Measurements from ENCODE around the gene FKBP1A.
A peak's percentile ranks its signal among the peaks of the same experiment; 100 is the strongest.

FKBP1A gene

DNA sequence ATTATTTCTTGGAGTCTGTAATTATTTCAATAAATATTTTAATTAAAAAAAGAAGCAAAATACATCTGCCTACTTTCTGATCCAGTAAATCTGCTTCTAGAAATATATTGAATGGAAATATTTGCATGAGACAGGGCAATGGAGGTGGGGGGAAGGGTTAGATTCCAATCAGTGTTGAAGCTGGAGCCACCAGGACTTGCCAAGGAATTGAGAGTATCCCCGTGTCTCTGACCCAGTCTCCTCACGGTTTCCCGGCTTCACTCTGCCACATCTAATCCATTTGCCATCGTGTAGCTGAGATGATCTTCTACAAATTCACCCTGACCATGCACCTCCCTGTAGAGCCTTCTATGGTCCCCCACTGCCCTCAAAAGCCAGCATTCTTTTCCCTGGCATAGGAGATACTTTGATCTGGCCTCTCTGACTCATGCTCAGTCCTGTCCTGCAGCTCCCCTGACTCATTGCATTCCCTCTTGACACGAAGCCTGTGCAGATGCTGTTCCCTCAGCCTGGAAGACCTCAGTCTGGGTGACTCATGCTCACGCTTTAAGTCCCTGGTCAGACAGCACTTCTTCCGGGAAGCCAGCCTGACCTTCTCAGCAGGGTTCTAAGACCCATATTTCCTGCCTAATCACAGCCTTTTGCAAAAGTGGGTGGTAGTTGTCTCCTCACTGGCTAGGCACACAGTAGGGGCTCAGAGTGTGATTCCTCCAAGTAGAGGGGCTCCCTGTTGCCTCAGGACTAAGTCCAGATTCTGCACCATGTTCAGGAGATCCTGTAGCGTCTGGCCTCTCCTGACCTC, 23.0 kb upstream of the FKBP1A start:
- H3K4me3 ChIP-seq (replicated peaks; ENCODE audit: insufficient read depth, low read length), result no peak overlapping the region

GRCh38 chr20:1414982-1415381, 22.1 kb upstream of the FKBP1A start:
- no peak overlapping the region for H3K27ac ChIP-seq (replicated peaks)
- no peak overlapping the region for H3K4me3 ChIP-seq (replicated peaks; ENCODE audit: insufficient read depth, low read length)
- TF ChIP-seq CTCF (IDR thresholded peaks at IDR 0.05; ENCODE audit: insufficient read depth, low read length) (no peak), GABPA (IDR thresholded peaks at IDR 0.05; ENCODE audit: low read depth) (no peak), POLR2AphosphoS5 (IDR thresholded peaks at IDR 0.05; ENCODE audit: low read depth) (no peak), SPI1 (IDR thresholded peaks at IDR 0.05; ENCODE audit: borderline replicate concordance, low read depth) (no peak)
- TF ChIP-seq, protein P1, sequence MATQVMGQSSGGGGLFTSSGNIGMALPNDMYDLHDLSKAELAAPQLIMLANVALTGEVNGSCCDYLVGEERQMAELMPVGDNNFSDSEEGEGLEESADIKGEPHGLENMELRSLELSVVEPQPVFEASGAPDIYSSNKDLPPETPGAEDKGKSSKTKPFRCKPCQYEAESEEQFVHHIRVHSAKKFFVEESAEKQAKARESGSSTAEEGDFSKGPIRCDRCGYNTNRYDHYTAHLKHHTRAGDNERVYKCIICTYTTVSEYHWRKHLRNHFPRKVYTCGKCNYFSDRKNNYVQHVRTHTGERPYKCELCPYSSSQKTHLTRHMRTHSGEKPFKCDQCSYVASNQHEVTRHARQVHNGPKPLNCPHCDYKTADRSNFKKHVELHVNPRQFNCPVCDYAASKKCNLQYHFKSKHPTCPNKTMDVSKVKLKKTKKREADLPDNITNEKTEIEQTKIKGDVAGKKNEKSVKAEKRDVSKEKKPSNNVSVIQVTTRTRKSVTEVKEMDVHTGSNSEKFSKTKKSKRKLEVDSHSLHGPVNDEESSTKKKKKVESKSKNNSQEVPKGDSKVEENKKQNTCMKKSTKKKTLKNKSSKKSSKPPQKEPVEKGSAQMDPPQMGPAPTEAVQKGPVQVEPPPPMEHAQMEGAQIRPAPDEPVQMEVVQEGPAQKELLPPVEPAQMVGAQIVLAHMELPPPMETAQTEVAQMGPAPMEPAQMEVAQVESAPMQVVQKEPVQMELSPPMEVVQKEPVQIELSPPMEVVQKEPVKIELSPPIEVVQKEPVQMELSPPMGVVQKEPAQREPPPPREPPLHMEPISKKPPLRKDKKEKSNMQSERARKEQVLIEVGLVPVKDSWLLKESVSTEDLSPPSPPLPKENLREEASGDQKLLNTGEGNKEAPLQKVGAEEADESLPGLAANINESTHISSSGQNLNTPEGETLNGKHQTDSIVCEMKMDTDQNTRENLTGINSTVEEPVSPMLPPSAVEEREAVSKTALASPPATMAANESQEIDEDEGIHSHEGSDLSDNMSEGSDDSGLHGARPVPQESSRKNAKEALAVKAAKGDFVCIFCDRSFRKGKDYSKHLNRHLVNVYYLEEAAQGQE (IDR thresholded peaks at IDR 0.05; ENCODE audit: insufficient replicate concordance, low read depth), result no peak
- DNase-seq (ENCODE audit: low read depth in 1 of 2, low spot score in 1 of 2), result no peak
- H3K27me3 ChIP-seq (ENCODE audit: insufficient read depth, poor library complexity, severe bottlenecking), result peaks cover 3% of the 10 kb centered on the region

More for the DNA sequence above, 23.0 kb upstream of the FKBP1A start:
- TF ChIP-seq POLR2AphosphoS5 (IDR thresholded peaks at IDR 0.05; ENCODE audit: low read depth), result no peak
- TF ChIP-seq GABPA (IDR thresholded peaks at IDR 0.05; ENCODE audit: low read depth), result no peak
- TF ChIP-seq, protein P1 (IDR thresholded peaks at IDR 0.05; ENCODE audit: insufficient replicate concordance, low read depth), result no peak
- no peak for TF ChIP-seq SPI1 (IDR thresholded peaks at IDR 0.05; ENCODE audit: borderline replicate concordance, low read depth)
- TF ChIP-seq CTCF (IDR thresholded peaks at IDR 0.05; ENCODE audit: insufficient read depth, low read length), result no peak
- peaks cover 3% of the 10 kb centered on the region for H3K27me3 ChIP-seq (ENCODE audit: insufficient read depth, poor library complexity, severe bottlenecking)
- DNase-seq (ENCODE audit: low read depth in 1 of 2, low spot score in 1 of 2), result no peak
- no peak overlapping the region for H3K27ac ChIP-seq (replicated peaks)

DNA sequence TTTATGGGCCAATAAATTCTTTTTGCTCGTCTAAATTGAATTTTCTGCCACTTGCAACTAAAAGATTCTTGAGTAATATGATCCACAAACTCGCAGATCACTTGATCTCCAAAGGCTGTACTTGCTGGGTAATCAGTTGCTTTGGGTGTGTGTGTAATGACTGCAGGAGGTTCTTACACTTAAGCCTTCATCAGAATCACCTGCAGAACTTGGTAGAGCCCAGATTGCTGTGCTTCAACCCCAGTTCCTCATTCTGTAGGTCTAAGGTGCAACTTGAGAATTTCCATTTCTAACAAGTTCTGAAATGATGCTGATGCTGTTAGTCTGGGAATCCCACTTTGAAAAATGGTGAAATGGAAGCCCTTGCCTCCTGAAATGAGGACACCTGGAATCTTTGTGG, 12.9 kb upstream of the FKBP1A start:
- no peak for TF ChIP-seq POLR2AphosphoS5 (IDR thresholded peaks at IDR 0.05; ENCODE audit: low read depth)
- no peak for TF ChIP-seq GABPA (IDR thresholded peaks at IDR 0.05; ENCODE audit: low read depth)
- peak; percentile 38 for TF ChIP-seq SPI1 (IDR thresholded peaks at IDR 0.05; ENCODE audit: borderline replicate concordance, low read depth)
- no peak overlapping the region for H3K27ac ChIP-seq (replicated peaks)
- no peaks in the 10 kb centered on the region for H3K27me3 ChIP-seq (ENCODE audit: insufficient read depth, poor library complexity, severe bottlenecking)
- DNase-seq (ENCODE audit: low read depth in 1 of 2, low spot score in 1 of 2), result no peak
- no peak overlapping the region for H3K4me3 ChIP-seq (replicated peaks; ENCODE audit: insufficient read depth, low read length)

DNA sequence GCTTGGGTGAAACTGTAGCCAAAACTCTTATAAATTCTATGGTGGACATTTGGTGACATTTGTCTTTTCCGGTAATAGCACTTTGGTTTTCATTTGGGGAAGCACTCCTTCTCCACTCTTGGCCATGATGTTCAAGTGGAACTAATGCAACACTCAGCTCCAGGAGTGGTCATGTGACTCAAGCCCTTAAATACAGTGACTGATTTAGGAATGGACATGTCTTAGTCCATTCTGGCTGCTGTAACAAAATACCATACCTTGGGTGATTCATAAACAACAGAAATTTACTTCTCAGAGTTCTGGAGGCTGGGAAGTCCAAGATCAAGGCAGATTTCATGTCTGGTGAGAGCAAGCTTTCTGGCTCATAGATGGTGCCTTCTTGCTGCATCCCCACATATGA, 10.8 kb upstream of the FKBP1A start:
- H3K27me3 ChIP-seq (ENCODE audit: insufficient read depth, poor library complexity, severe bottlenecking), result no peaks in the 10 kb centered on the region
- no peak overlapping the region for H3K27ac ChIP-seq (replicated peaks)
- TF ChIP-seq SPI1 (IDR thresholded peaks at IDR 0.05; ENCODE audit: borderline replicate concordance, low read depth) (no peak), GABPA (IDR thresholded peaks at IDR 0.05; ENCODE audit: low read depth) (no peak), POLR2AphosphoS5 (IDR thresholded peaks at IDR 0.05; ENCODE audit: low read depth) (no peak), CTCF (IDR thresholded peaks at IDR 0.05; ENCODE audit: insufficient read depth, low read length) (no peak)
- TF ChIP-seq, protein P1 (IDR thresholded peaks at IDR 0.05; ENCODE audit: insufficient replicate concordance, low read depth), result no peak
- H3K4me3 ChIP-seq (replicated peaks; ENCODE audit: insufficient read depth, low read length), result no peak overlapping the region
- DNase-seq (ENCODE audit: low read depth in 1 of 2, low spot score in 1 of 2), result no peak
